GM12878 (cell line): ENCODE data around the gene IPMK. TPM values are rescaled to one million over a fixed set of nuclear protein-coding genes. Genes with fewer than 3 reads are reported as not detected.

Experiments used
- ATAC-seq: fragments of 200-7000 bp; cut with Tn5 transposase; 3 replicates; pipeline ENCODE4 v1.9.1; 2020; ENCODE audit warnings: mild to moderate bottlenecking, moderate library complexity
- BruUV-seq: library from RNA; stranded (reverse); fragments of 400-500 nt; replicated peaks from 2 replicates; lab custom pipeline; 2021; lab: Mats Ljungman, UMichigan
- CTCF ChIA-PET: fragments of 300-600 bp; sonication (Branson Sonifier 250); formaldehyde crosslinking; extraction: SDS; loops from one replicate; lab custom pipeline; 2021; ENCODE audit warnings: inconsistent platforms; lab: Yijun Ruan, JAX
- POLR2A ChIA-PET: fragments of 350-600 bp; formaldehyde crosslinking; extraction: SDS; loops from one replicate; lab custom pipeline; 2021; ENCODE audit warnings: inconsistent platforms; lab: Charles Lee
- RAD21 ChIA-PET: fragments of 300-600 bp; sonication (Branson Sonifier 250); formaldehyde crosslinking; loops from one replicate; lab custom pipeline; 2023; ENCODE audit warnings: antibody characterized with exemption; ENCODE audit not compliant: unreplicated experiment; lab: Charles Lee
- SMC1A ChIA-PET: fragments of 300-600 bp; sonication (Branson Sonifier 250); formaldehyde crosslinking; loops from one replicate; lab custom pipeline; 2023; ENCODE audit not compliant: unreplicated experiment, uncharacterized antibody; lab: Charles Lee
- DNase-seq: peaks from one replicate; pipeline ENCODE4 v3.0.0-alpha.2; 2011; ENCODE audit warnings: low read depth, low spot score
- FAIRE-seq: peaks from 3 replicates; lab custom pipeline; 2011; peaks lifted over from hg19 to GRCh38; lab: Jason Lieb, UNC
- H2AFZ ChIP-seq: 2 replicates; pipeline ENCODE4 v1.6.0; 2011; ENCODE audit warnings: low read depth, low read length, control low read depth; ENCODE audit not compliant: control insufficient read depth
- H3K27ac ChIP-seq: 2 replicates; pipeline ENCODE4 v1.5.1; 2011; ENCODE audit warnings: control low read depth; ENCODE audit not compliant: control insufficient read depth, insufficient read depth
- H3K27me3 ChIP-seq, 2 experiments: replicated peaks in 1 of 2; 2 replicates each; pipeline versions ENCODE4 v1.6.0 to v1.6.1; 2011; ENCODE audit warnings: low read length in 1 of 2; ENCODE audit not compliant: control insufficient read depth in 2 of 2, insufficient read depth in 2 of 2
- H3K36me3 ChIP-seq, 2 experiments: 2 replicates each; pipeline ENCODE4 v1.5.1; 2011; ENCODE audit warnings: low read length in 1 of 2; ENCODE audit not compliant: control insufficient read depth in 2 of 2, insufficient read depth in 2 of 2
- H3K4me1 ChIP-seq: 2 replicates; pipeline ENCODE4 v1.6.1; 2011; ENCODE audit warnings: mild to moderate bottlenecking, low read length, moderate library complexity, mixed read lengths; ENCODE audit not compliant: control insufficient read depth, insufficient read depth
- H3K4me2 ChIP-seq: 2 replicates; pipeline ENCODE4 v1.6.0; 2011; ENCODE audit warnings: control low read depth; ENCODE audit not compliant: control insufficient read depth, insufficient read depth
- H3K4me3 ChIP-seq: fragments of 200-600 bp; sonication (generic); 2 replicates; pipeline ENCODE4 v1.5.1; 2016
- H3K79me2 ChIP-seq: 2 replicates; pipeline ENCODE4 v1.6.0; 2011; ENCODE audit warnings: low read length; ENCODE audit not compliant: control insufficient read depth, insufficient read depth
- H3K9ac ChIP-seq: 2 replicates; pipeline ENCODE4 v1.8.0; 2011; ENCODE audit warnings: low read length, control low read depth, mixed read lengths; ENCODE audit not compliant: control insufficient read depth, insufficient read depth
- H3K9me3 ChIP-seq: replicated peaks from 3 replicates; pipeline ENCODE4 v1.5.1; 2011; ENCODE audit warnings: mild to moderate bottlenecking, low read length; ENCODE audit not compliant: control insufficient read depth, insufficient read depth
- H4K20me1 ChIP-seq: 2 replicates; pipeline ENCODE4 v1.6.0; 2011; ENCODE audit not compliant: control insufficient read depth, insufficient read depth
- CHD4 ChIP-seq: fragments of 200-600 bp; sonication (generic); IDR thresholded peaks from 2 replicates; pipeline ENCODE4 v1.6.1; 2016; ENCODE audit warnings: mild to moderate bottlenecking
- DPF2 ChIP-seq: fragments of 450-650 bp; IDR thresholded peaks from 2 replicates; pipeline ENCODE4 v1.6.1; 2017; ENCODE audit warnings: mild to moderate bottlenecking
- E2F8 ChIP-seq: fragments of 450-650 bp; IDR thresholded peaks from 2 replicates; pipeline ENCODE4 v1.6.1; 2018; ENCODE audit warnings: mild to moderate bottlenecking, low read depth, moderate library complexity; ENCODE audit not compliant: partially characterized antibody
- MAX ChIP-seq: IDR thresholded peaks from 2 replicates; pipeline ENCODE4 v1.6.1; 2012; ENCODE audit warnings: low read depth, low read length, improper control_type of control experiment
- MTA3 ChIP-seq: IDR thresholded peaks from 2 replicates; pipeline ENCODE4 v1.6.1; 2012; ENCODE audit warnings: low read length, inconsistent platforms, borderline replicate concordance
- NFIC ChIP-seq: IDR thresholded peaks from 2 replicates; pipeline ENCODE4 v1.6.1; 2012; ENCODE audit warnings: low read depth, mild to moderate bottlenecking, inconsistent platforms, low read length, moderate library complexity
- PBX3 ChIP-seq: IDR thresholded peaks from 2 replicates; pipeline ENCODE4 v1.6.1; 2011; ENCODE audit warnings: mild to moderate bottlenecking, low read depth, low read length, moderate library complexity; ENCODE audit not compliant: insufficient replicate concordance
- PKNOX1 ChIP-seq: fragments of 450-650 bp; IDR thresholded peaks from 2 replicates; pipeline ENCODE4 v1.6.1; 2016; ENCODE audit warnings: mild to moderate bottlenecking
- RAD51 ChIP-seq: fragments of 450-650 bp; IDR thresholded peaks from 2 replicates; pipeline ENCODE4 v1.6.1; 2016; ENCODE audit warnings: moderate library complexity, mild to moderate bottlenecking, inconsistent platforms
- SMAD5 ChIP-seq: IDR thresholded peaks from 2 replicates; pipeline ENCODE4 v1.6.1; 2016; ENCODE audit warnings: antibody characterized with exemption, low read depth
- SPI1 ChIP-seq: IDR thresholded peaks from 2 replicates; pipeline ENCODE4 v1.6.1; 2011; ENCODE audit warnings: low read depth, mild to moderate bottlenecking, low read length, moderate library complexity, borderline replicate concordance; ENCODE audit not compliant: insufficient read depth
- ZNF384 ChIP-seq: IDR thresholded peaks from 2 replicates; pipeline ENCODE4 v1.6.1; 2012; ENCODE audit warnings: low read depth, mild to moderate bottlenecking, low read length, improper control_type of control experiment, borderline replicate concordance
- ZNF687 ChIP-seq: fragments of 450-650 bp; IDR thresholded peaks from 2 replicates; pipeline ENCODE4 v1.6.1; 2017; ENCODE audit warnings: mild to moderate bottlenecking, moderate library complexity
- in situ Hi-C: fragments of 300-500 bp; cut with MboI; formaldehyde crosslinking; loops from 9 replicates; pipeline ENCODE4 v1.14.3; 2018; ENCODE audit warnings: mixed read lengths
- intact Hi-C: fragments of 100-400 bp; cut with micrococcal nuclease; formaldehyde crosslinking; loops from one replicate; pipeline ENCODE4 v1.14.2; 2022; ENCODE audit not compliant: unreplicated experiment
- polyA plus RNA-seq, 11 experiments: library from polyadenylated mRNA; depleted of rRNA in 4 of 11; unstranded in 6 of 11; stranded (reverse) in 5 of 11; fragments of >200 nt; fragmentation: Nextera tagmentation in 4 of 11; fragmentation: Illumina TruSeq in 1 of 11; extraction: Ambion mirVana in 4 of 11; extraction: Trizol in 1 of 11; gene quantifications; 1 replicate in 1 of 11; 2 replicates in 10 of 11; pipeline versions ENCODE4 v1.2.1 to v1.2.3, GENCODE V29; 2011 to 2016; ENCODE audit warnings: inconsistent platforms in 2 of 11, missing spikeins in 2 of 11, low read depth in 1 of 11
- total RNA-seq, 4 experiments: library from RNA; depleted of rRNA in 3 of 4; stranded (reverse); fragments of >200 nt in 3 of 4; fragmentation: Illumina TruSeq in 1 of 4; extraction: Trizol in 1 of 4; gene quantifications; 2 replicates each; pipeline versions ENCODE4 v1.2.1 to v1.2.3, GENCODE V29; 2013 to 2021

Gene IPMK
- total and polyA plus RNA-seq, 10 of the 15 experiments (the other 5 are each of a cell fraction or from before 2014, with no cell fraction given): 0.84 to 7.5 (median 3.6) TPM

GRCh38 chr10:58267713-58268453 lies at the start of gene IPMK (continued):
- TF ChIP-seq PKNOX1 (no peak), ZNF687 (0 out of 2 replicates have a peak, but pooled peaks have one; percentile 63)

GRCh38 chr10:58316874-58317273 lies 49.2 kb upstream of the IPMK start:
- Histone ChIP-seq H2AFZ (no peak overlapping the region), H3K9ac (no peak overlapping the region), H3K4me3 (no peak overlapping the region), H3K27ac (no peak overlapping the region), H4K20me1 (no peaks in the 10 kb centered on the region), H3K36me3 (no peaks in the 10 kb centered on the region), H3K4me2 (no peak overlapping the region), H3K4me1 (no peaks in the 10 kb centered on the region), H3K27me3 (no peaks in the 10 kb centered on the region; a peak in 1 of 4 replicates), H3K9me3 (no peaks in the 10 kb centered on the region), H3K79me2 (no peaks in the 10 kb centered on the region)
- intact Hi-C loops: no loop called here
- no TSS peak for BruUV-seq
- no peak for ATAC-seq
- RAD21 ChIA-PET: no interaction called here
- in situ Hi-C loops: no loop called here
- SMC1A ChIA-PET: no interaction called here
- DNase-seq: no peak
- CTCF ChIA-PET: no interaction called here
- no peak for FAIRE-seq
- POLR2A ChIA-PET: no interaction called here
- TF ChIP-seq SPI1 (no peak), MAX (no peak), MTA3 (no peak), DPF2 (no peak), SMAD5 (no peak), PBX3 (no peak), E2F8 (no peak), CHD4 (no peak), RAD51 (no peak), ZNF384 (no peak), NFIC (no peak)
